AG04450 (cell line): ENCODE measurements around the gene NLRP8. TPM values are rescaled to one million over a fixed set of nuclear protein-coding genes. Genes with fewer than 3 reads are reported as not detected.
"Not testable (repeated sequence)": the region's sequence is repeated elsewhere in the genome, so short reads cannot be mapped to it uniquely, and the experiment has no call there.

Experiments used
- CTCF ChIA-PET: fragments of 300-600, 350-600 bp; formaldehyde crosslinking; extraction: SDS; loops from one replicate; lab custom pipeline; 2022; ENCODE audit warnings: antibody characterized with exemption, inconsistent platforms; lab: Charles Lee
- POLR2A ChIA-PET: fragments of 350-600 bp; formaldehyde crosslinking; extraction: SDS; loops from one replicate; lab custom pipeline; 2021; ENCODE audit warnings: antibody characterized with exemption, inconsistent platforms; lab: Yijun Ruan, JAX
- DNase-seq: peaks from one replicate; pipeline ENCODE4 v3.0.0-alpha.2; 2011; ENCODE audit warnings: low read depth, low spot score
- H3K27ac ChIP-seq: one replicate; pipeline ENCODE4 v1.5.1; 2012; ENCODE audit warnings: low read depth, low read length, control low read depth
- H3K27me3 ChIP-seq: one replicate; pipeline ENCODE4 v1.6.0; 2012; ENCODE audit warnings: low read length; ENCODE audit not compliant: control insufficient read depth, insufficient read depth
- H3K4me3 ChIP-seq: 2 replicates; pipeline ENCODE4 v1.5.1; 2011; ENCODE audit warnings: mild to moderate bottlenecking, low read depth, low read length, control low read depth
- H3K9me3 ChIP-seq: 2 replicates; pipeline ENCODE4 v1.5.1; 2012; ENCODE audit warnings: low read length; ENCODE audit not compliant: control insufficient read depth, insufficient read depth
- CTCF ChIP-seq: IDR thresholded peaks from 2 replicates; pipeline ENCODE4 v1.5.1; 2011; ENCODE audit warnings: low read depth, low read length, control low read depth, inconsistent platforms
- polyA plus RNA-seq: library from polyadenylated mRNA; depleted of rRNA; stranded (reverse); fragments of >200 nt; gene quantifications from 2 replicates; pipeline ENCODE4 v1.2.3, GENCODE V29; 2011

Gene NLRP8
- polyA plus RNA-seq, 1 experiment: not detected

- ChIA-PET CTCF (no interaction called here), POLR2A (no interaction called here)
- no peak overlapping the region for H3K4me3 ChIP-seq
- DNase-seq: no peak
- H3K9me3 ChIP-seq: peaks cover 51% of the 10 kb centered on the region
- H3K27me3 ChIP-seq: no peaks in the 10 kb centered on the region
- no peak for TF ChIP-seq CTCF
- H3K27ac ChIP-seq: no peak overlapping the region
Measured at GRCh38 chr19:55927991-55928390, 19.6 kb upstream of the NLRP8 start.

GRCh38 chr19:55929258-55929657, 18.4 kb upstream of the NLRP8 start:
- POLR2A ChIA-PET, H3K4me3 ChIP-seq, CTCF ChIA-PET, DNase-seq, H3K27ac ChIP-seq, H3K27me3 ChIP-seq: not testable (repeated sequence)
- H3K9me3 ChIP-seq: peaks cover 53% of the 10 kb centered on the region

- Histone ChIP-seq H3K27ac (no peak overlapping the region), H3K27me3 (no peaks in the 10 kb centered on the region), H3K4me3 (no peak overlapping the region), H3K9me3 (peaks cover 54% of the 10 kb centered on the region)
- CTCF ChIA-PET: no interaction called here
- DNase-seq: no peak
- no peak for TF ChIP-seq CTCF
- POLR2A ChIA-PET: no interaction called here
Measured at GRCh38 chr19:55930996-55931515, 16.6 kb upstream of the NLRP8 start.

- H3K27ac ChIP-seq: no peak within 1 kb of the TSS
- H3K4me3 ChIP-seq: no peak within 1 kb of the TSS
- DNase-seq: no peak
- no peaks in the 10 kb centered on the region for H3K27me3 ChIP-seq
- CTCF ChIA-PET: no interaction called here
- H3K9me3 ChIP-seq: peaks cover 55% of the 10 kb centered on the region
- TF ChIP-seq CTCF: no peak
- POLR2A ChIA-PET: no interaction called here
Measured at GRCh38 chr19:55931936-55932386, 15.7 kb upstream of the NLRP8 start, which contains the start of gene NLRP13. TSS of gene NLRP13 (minus strand) at chr19:55932336. CDS start at chr19:55932311, 25 bp downstream.

GRCh38 chr19:55935206-55935605, 12.4 kb upstream of the NLRP8 start:
- H3K4me3 ChIP-seq: no peak overlapping the region
- ChIA-PET POLR2A (no interaction called here), CTCF (no interaction called here)
- no peak for DNase-seq
- no peaks in the 10 kb centered on the region for H3K27me3 ChIP-seq
- no peak for TF ChIP-seq CTCF
- peaks cover 59% of the 10 kb centered on the region for H3K9me3 ChIP-seq
- H3K27ac ChIP-seq: no peak overlapping the region
